Testis (tissue), 2 donors: ENCODE measurements around the gene GLUL.

Source experiments
- POLR2A ChIP-seq: fragments of 450-650 bp; IDR thresholded peaks from one replicate; pipeline ENCODE4 v1.6.1; 2017; ENCODE audit warnings: antibody characterized with exemption, mild to moderate bottlenecking, moderate library complexity
- TF ChIP-seq, protein P1 (sequence below), 3 experiments: fragments of 450-650 bp in 2 of 3; fragments of 200-600 bp in 1 of 3; sonication (generic) in 1 of 3; IDR thresholded peaks; one replicate each; pipeline ENCODE4 v1.5.1; 2016 to 2019; ENCODE audit warnings: antibody characterized with exemption in 3 of 3, mild to moderate bottlenecking in 2 of 3, moderate library complexity in 1 of 3

DNA sequence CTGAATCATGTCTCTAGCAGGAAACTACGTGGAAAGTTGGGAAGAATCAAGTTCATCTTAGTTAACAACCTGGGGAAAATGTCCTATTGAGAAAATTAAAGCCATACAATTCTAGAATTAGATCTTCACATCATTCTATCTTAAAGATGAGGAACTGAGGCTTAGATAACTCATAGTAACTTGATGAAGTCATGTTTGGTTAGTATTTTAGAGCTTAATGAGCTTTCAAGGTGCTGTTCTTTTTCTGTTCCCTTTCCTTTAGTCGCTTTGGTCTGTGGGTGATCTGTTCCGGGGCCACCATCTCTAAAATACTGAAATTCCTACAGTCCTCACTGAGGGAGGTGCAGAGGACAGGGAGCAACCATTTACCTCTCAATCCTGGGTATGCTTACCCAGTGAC is 4.3 kb upstream of the GLUL start:
- TF ChIP-seq, protein P1, sequence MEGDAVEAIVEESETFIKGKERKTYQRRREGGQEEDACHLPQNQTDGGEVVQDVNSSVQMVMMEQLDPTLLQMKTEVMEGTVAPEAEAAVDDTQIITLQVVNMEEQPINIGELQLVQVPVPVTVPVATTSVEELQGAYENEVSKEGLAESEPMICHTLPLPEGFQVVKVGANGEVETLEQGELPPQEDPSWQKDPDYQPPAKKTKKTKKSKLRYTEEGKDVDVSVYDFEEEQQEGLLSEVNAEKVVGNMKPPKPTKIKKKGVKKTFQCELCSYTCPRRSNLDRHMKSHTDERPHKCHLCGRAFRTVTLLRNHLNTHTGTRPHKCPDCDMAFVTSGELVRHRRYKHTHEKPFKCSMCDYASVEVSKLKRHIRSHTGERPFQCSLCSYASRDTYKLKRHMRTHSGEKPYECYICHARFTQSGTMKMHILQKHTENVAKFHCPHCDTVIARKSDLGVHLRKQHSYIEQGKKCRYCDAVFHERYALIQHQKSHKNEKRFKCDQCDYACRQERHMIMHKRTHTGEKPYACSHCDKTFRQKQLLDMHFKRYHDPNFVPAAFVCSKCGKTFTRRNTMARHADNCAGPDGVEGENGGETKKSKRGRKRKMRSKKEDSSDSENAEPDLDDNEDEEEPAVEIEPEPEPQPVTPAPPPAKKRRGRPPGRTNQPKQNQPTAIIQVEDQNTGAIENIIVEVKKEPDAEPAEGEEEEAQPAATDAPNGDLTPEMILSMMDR (IDR thresholded peaks at IDR 0.05), result no peak
- no peak for TF ChIP-seq POLR2A
